ENCODE measurements around the gene EXOC6B. TPM values are rescaled to one million over a fixed set of nuclear protein-coding genes. Genes with fewer than 3 reads are reported as not detected.

EXOC6B gene
- total RNA-seq, 4 donors from 2014 or later, result 22.6 to 47.3 (median 32.5) TPM

DNA sequence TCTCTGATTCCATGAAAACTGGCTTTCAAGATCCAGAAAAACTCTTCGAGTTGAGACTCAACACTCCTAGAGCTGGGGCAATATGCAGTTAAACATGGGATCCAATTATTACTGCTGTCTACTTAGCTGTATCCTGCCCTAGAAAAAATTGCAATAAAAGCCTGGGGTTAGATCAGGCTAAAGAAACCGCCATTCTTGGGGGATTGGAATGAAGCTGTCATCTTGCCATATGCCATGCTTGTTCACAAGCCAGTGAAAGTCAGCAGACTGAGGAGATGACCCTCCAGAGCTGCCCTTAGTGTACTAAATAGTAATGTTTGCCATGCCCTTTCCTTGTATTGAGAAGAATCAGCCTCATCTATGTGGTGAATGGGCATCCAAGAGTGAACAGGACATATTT is 647.3 kb downstream of the EXOC6B start:
- no peak overlapping the region for H3K27ac ChIP-seq
- peaks cover 9 to 13% of the 10 kb centered on the region in 2 donors for H3K36me3 ChIP-seq
- intact Hi-C loops (cut with DNase I), result no loop called here
- no peaks in the 10 kb centered on the region for H3K9me3 ChIP-seq
- no peaks in the 10 kb centered on the region for H3K4me1 ChIP-seq
- TF ChIP-seq, protein P1, sequence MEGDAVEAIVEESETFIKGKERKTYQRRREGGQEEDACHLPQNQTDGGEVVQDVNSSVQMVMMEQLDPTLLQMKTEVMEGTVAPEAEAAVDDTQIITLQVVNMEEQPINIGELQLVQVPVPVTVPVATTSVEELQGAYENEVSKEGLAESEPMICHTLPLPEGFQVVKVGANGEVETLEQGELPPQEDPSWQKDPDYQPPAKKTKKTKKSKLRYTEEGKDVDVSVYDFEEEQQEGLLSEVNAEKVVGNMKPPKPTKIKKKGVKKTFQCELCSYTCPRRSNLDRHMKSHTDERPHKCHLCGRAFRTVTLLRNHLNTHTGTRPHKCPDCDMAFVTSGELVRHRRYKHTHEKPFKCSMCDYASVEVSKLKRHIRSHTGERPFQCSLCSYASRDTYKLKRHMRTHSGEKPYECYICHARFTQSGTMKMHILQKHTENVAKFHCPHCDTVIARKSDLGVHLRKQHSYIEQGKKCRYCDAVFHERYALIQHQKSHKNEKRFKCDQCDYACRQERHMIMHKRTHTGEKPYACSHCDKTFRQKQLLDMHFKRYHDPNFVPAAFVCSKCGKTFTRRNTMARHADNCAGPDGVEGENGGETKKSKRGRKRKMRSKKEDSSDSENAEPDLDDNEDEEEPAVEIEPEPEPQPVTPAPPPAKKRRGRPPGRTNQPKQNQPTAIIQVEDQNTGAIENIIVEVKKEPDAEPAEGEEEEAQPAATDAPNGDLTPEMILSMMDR (IDR thresholded peaks at IDR 0.05), result no peak
- TF ChIP-seq POLR2A (IDR thresholded peaks at IDR 0.05), result no peak
- whole genome bisulfite sequencing, 2 donors, result 94 to 96% methylated on average over 2 of the region's 2 CpGs
- DNase-seq, result no peak
- no peak overlapping the region for H3K4me3 ChIP-seq (replicated peaks in 1 of 3)
- H3K27me3 ChIP-seq, result no peaks in the 10 kb centered on the region

DNA sequence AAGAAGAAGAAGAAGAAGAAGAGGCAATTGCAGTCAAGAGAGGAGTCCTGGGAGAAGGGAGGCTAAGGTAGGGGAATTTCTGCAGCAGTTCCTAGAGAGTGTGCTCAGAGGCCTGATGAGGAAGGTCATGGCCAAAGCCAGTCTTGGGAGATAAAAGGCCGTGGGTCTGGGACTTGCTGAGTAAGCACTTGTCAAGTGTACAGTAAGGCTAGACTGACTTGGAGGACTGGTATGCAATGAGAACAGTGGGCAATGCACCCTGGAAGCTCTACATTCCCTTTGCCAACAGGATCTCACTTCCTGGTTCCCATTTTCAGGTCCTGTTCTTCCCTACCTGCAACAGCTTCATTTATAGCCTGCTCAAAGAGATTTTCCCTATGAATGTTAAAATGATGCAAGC is 649.6 kb downstream of the EXOC6B start:
- H3K9me3 ChIP-seq, result no peaks in the 10 kb centered on the region
- WGBS, 2 donors, result 77 to 92% methylated on average over 1 of the region's 1 CpG
- H3K27me3 ChIP-seq, result no peaks in the 10 kb centered on the region
- H3K4me3 ChIP-seq (replicated peaks in 1 of 3), result no peak overlapping the region
- no peaks in the 10 kb centered on the region for H3K4me1 ChIP-seq
- H3K36me3 ChIP-seq, result peaks cover 9 to 13% of the 10 kb centered on the region in 2 donors
- DNase-seq, result no peak
- TF ChIP-seq, protein P1 (IDR thresholded peaks at IDR 0.05), result no peak
- no peak for TF ChIP-seq POLR2A (IDR thresholded peaks at IDR 0.05)
- no peak overlapping the region for H3K27ac ChIP-seq
- intact Hi-C loops (cut with DNase I), result no loop called here

DNA sequence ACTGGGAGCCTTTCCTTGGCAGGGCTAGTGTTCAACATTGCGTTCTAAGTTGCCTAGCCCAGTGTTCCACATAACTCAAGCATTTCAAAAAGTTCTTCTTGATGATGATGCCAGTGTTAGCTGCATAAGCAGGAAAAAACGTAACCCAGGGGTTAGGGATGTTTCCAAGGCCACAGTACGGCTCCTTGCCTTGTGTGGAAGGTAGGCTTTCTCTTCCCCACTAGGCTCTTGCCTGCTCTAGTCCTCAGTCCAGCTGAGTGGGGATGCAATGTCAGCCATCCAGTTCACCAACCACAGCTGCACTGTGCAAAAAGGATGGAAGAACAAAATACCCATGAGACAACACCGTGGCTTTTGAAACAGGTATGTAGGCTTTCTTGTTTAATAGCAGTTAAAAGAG is 650.2 kb downstream of the EXOC6B start:
- intact Hi-C loops (cut with DNase I), result no loop called here

DNA sequence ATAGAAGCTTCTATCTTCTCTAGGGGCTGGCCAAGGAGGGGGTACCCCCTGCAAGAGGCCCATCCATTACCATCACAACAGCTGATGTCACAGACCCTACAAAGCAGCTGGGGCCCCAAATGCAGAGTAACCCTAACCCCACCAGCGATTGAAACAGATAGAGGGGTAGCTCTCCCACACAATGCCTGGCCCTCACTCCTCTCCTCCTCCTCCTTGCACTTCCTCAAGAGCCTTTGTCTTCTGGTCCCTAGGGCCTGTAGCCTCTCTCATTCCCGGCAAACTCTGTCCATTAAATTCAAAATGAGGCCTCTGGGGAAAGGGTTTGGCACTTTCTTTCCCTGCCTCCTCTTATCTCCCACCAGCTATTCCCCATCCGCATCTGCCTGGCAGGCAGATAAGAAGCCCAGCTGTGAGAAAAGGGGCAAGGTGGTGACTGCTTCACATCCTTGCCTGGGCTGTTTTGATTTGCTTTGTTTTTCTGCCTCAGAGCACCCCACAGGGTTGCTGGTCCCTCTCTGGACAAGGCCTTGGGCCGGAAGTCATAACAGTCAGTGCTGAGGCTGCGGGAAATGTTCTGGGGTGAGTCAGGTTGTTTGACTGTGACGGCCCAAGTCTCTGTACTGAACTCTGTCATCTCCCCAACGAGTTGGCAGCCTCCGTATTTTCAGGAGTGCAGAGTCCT is 652.1 kb downstream of the EXOC6B start:
- TF ChIP-seq POLR2A (IDR thresholded peaks at IDR 0.05), result no peak
- Histone ChIP-seq H3K27me3 (no peaks in the 10 kb centered on the region), H3K27ac (no peak overlapping the region), H3K4me1 (no peaks in the 10 kb centered on the region), H3K36me3 (peaks cover 5 to 13% of the 10 kb centered on the region in 2 donors), H3K4me3 (replicated peaks in 1 of 3) (no peak overlapping the region), H3K9me3 (no peaks in the 10 kb centered on the region)
- intact Hi-C loops (cut with DNase I), result no loop called here
- WGBS, 2 donors, result 62 to 66% methylated on average over 7 to 8 of the region's 8 CpGs
- no peak for DNase-seq

More for the DNA sequence above, 650.2 kb downstream of the EXOC6B start:
- 90 to 97% methylated on average over 4 of the region's 4 CpGs for WGBS, 2 donors
- TF ChIP-seq POLR2A (IDR thresholded peaks at IDR 0.05), result no peak
- TF ChIP-seq, protein P1 (IDR thresholded peaks at IDR 0.05), result no peak
- H3K4me1 ChIP-seq, result no peaks in the 10 kb centered on the region
- H3K4me3 ChIP-seq (replicated peaks in 1 of 3), result no peak overlapping the region
- no peaks in the 10 kb centered on the region for H3K9me3 ChIP-seq
- H3K36me3 ChIP-seq, result peaks cover 9 to 13% of the 10 kb centered on the region in 2 donors
- no peaks in the 10 kb centered on the region for H3K27me3 ChIP-seq
- H3K27ac ChIP-seq, result no peak overlapping the region
- no peak for DNase-seq

DNA sequence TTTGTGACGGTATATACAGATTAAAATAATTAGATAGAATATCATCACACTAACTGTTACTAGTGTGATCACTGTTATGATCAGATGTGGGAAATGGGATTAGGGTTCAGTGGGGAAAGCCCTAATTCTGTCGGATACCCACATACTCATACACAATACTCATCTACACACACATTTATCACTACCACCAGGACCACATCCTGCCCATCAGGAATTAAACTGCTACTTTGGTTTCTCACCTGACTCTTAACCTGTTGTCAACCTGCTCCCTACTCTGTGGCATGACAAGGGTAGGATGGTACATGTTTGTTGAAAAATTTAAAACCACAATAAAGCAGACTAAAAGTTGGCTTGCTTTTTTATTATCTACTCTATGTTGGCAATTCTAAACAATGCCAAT is 653.4 kb downstream of the EXOC6B start:
- Histone ChIP-seq H3K27me3 (no peaks in the 10 kb centered on the region), H3K9me3 (no peaks in the 10 kb centered on the region), H3K4me1 (no peaks in the 10 kb centered on the region), H3K27ac (no peak overlapping the region), H3K4me3 (replicated peaks in 1 of 3) (no peak overlapping the region), H3K36me3 (peaks cover 0 to 5% of the 10 kb centered on the region in 2 donors)
- TF ChIP-seq POLR2A (IDR thresholded peaks at IDR 0.05), result no peak
- TF ChIP-seq, protein P1 (IDR thresholded peaks at IDR 0.05), result no peak
- 93 to 94% methylated on average over 2 of the region's 2 CpGs for WGBS, 2 donors
- intact Hi-C loops (cut with DNase I), result no loop called here
- DNase-seq, result no peak
